IPS-11a (cell line): ENCODE results near the gene GEN1.
"Not testable (repeated sequence)": the region's sequence is repeated elsewhere in the genome, so short reads cannot be mapped to it uniquely, and the experiment has no call there.

ENCODE experiments used
- H3K4me3 ChIP-seq: one replicate; pipeline ENCODE4 v1.5.1; 2013; ENCODE audit warnings: low read depth, low read length, control low read depth

GEN1 gene

GRCh38 chr2:17821535-17822444, 67.9 kb downstream of the GEN1 start:
- H3K4me3 ChIP-seq = no peak overlapping the region

GRCh38 chr2:17822445-17823117, 68.6 kb downstream of the GEN1 start:
- no peak overlapping the region for H3K4me3 ChIP-seq

- not testable (repeated sequence) for H3K4me3 ChIP-seq
These were observed 69.7 kb downstream of the GEN1 start for GRCh38 chr2:17823646-17824045.

GRCh38 chr2:17827316-17827715, 73.4 kb downstream of the GEN1 start:
- no peak overlapping the region for H3K4me3 ChIP-seq

- no peak overlapping the region for H3K4me3 ChIP-seq
These were observed 73.8 kb downstream of the GEN1 start for GRCh38 chr2:17827785-17828184.

- no peak overlapping the region for H3K4me3 ChIP-seq
These were observed 76.4 kb downstream of the GEN1 start for GRCh38 chr2:17830053-17831034.

- no peak overlapping the region for H3K4me3 ChIP-seq
These were observed 81.6 kb downstream of the GEN1 start for GRCh38 chr2:17835516-17835915.
